GM19023 (cell line): ENCODE measurements around the gene SP2.

ENCODE experiments used
- ATAC-seq: cut with Tn5 transposase; IDR thresholded peaks from one replicate; pipeline ENCODE4 v1.9.1; 2021; ENCODE audit warnings: mild to moderate bottlenecking, moderate library complexity; ENCODE audit not compliant: unreplicated experiment

SP2 gene

GRCh38 chr17:47895856-47896671 is at the start of gene SP2:
TSS of gene SP2 (plus strand) at chr17:47896236. CDS start at chr17:47896287, 51 bp downstream.
- ATAC-seq = peak; percentile 87

GRCh38 chr17:47846716-47847340 is 49.2 kb upstream of the SP2 start:
- ATAC-seq = no peak

GRCh38 chr17:47847341-47848197 is 48.5 kb upstream of the SP2 start:
- ATAC-seq = no peak

- no peak for ATAC-seq
Observed at GRCh38 chr17:47848198-47848513, 47.9 kb upstream of the SP2 start.

- no peak for ATAC-seq
Observed at GRCh38 chr17:47850373-47850691, 45.7 kb upstream of the SP2 start.

GRCh38 chr17:47850692-47851573 is 45.1 kb upstream of the SP2 start, which contains the start of gene SP6:
TSS of gene SP6 (minus strand) at chr17:47851163. CDS start at chr17:47848429, 2,734 bp downstream.
- no peak for ATAC-seq

- ATAC-seq = no peak
Observed at GRCh38 chr17:47851764-47852112, 44.3 kb upstream of the SP2 start.

GRCh38 chr17:47852113-47852949 is 43.7 kb upstream of the SP2 start:
- no peak for ATAC-seq

- ATAC-seq = no peak
Observed at GRCh38 chr17:47853616-47854015, 42.4 kb upstream of the SP2 start.

- no peak for ATAC-seq
Observed at GRCh38 chr17:47855737-47856136, 40.3 kb upstream of the SP2 start.

GRCh38 chr17:47856830-47857229 is 39.2 kb upstream of the SP2 start:
- no peak for ATAC-seq

GRCh38 chr17:47857551-47858455 is 38.2 kb upstream of the SP2 start:
- ATAC-seq = no peak

- no peak for ATAC-seq
Observed at GRCh38 chr17:47860386-47860785, 35.6 kb upstream of the SP2 start.

GRCh38 chr17:47862621-47863440 is 33.2 kb upstream of the SP2 start:
- ATAC-seq = no peak

GRCh38 chr17:47864791-47865216 is 31.2 kb upstream of the SP2 start:
- ATAC-seq = no peak

- no peak for ATAC-seq
Observed at GRCh38 chr17:47866941-47867340, 29.1 kb upstream of the SP2 start.

GRCh38 chr17:47867813-47868533 is 28.1 kb upstream of the SP2 start:
- ATAC-seq = no peak
